OCI-LY1 (cell line): ENCODE measurements around the gene CCDC85A.

ENCODE experiments used
- H2AFZ ChIP-seq: fragments of 200-600 bp; sonication (generic), shearing (Covaris generic); 2 replicates; pipeline ENCODE4 v1.6.0; 2014; ENCODE audit warnings: antibody characterized with exemption, mild to moderate bottlenecking, low read length
- H3F3A ChIP-seq: fragments of 200-600 bp; sonication (generic), shearing (Covaris generic); 2 replicates; pipeline ENCODE4 v1.6.0; 2014; ENCODE audit warnings: mild to moderate bottlenecking, antibody characterized with exemption, low read length, moderate library complexity; ENCODE audit not compliant: insufficient read depth
- H3K27ac ChIP-seq: fragments of 200-600 bp; sonication (generic); 2 replicates; pipeline ENCODE4 v1.5.1; 2014; ENCODE audit warnings: low read length, mixed run types, mild to moderate bottlenecking, low read depth; ENCODE audit not compliant: poor library complexity, severe bottlenecking
- H3K27me3 ChIP-seq: fragments of 200-600 bp; sonication (generic); 2 replicates; pipeline ENCODE4 v1.6.0; 2014; ENCODE audit warnings: antibody characterized with exemption, mild to moderate bottlenecking, low read length, moderate library complexity; ENCODE audit not compliant: insufficient read depth
- H3K36me3 ChIP-seq: fragments of 200-600 bp; sonication (generic); 2 replicates; pipeline ENCODE4 v1.6.1; 2014; ENCODE audit warnings: mild to moderate bottlenecking, antibody characterized with exemption, low read length, moderate library complexity, mixed read lengths; ENCODE audit not compliant: insufficient read depth
- H3K4me1 ChIP-seq: fragments of 200-600 bp; sonication (generic); 2 replicates; pipeline ENCODE4 v1.5.1; 2014; ENCODE audit warnings: mild to moderate bottlenecking, low read length, moderate library complexity; ENCODE audit not compliant: insufficient read depth, severe bottlenecking
- H3K4me2 ChIP-seq: fragments of 200-600 bp; sonication (generic), shearing (Covaris generic); 2 replicates; pipeline ENCODE4 v1.6.1; 2014; ENCODE audit warnings: low read length
- H3K4me3 ChIP-seq: fragments of 200-600 bp; sonication (generic); 2 replicates; pipeline ENCODE4 v1.5.1; 2014; ENCODE audit warnings: low read length, low read depth, mild to moderate bottlenecking, mixed read lengths; ENCODE audit not compliant: poor library complexity, severe bottlenecking
- H3K79me2 ChIP-seq: fragments of 200-600 bp; shearing (Covaris generic); 2 replicates; pipeline ENCODE4 v1.6.1; 2016; ENCODE audit warnings: mixed run types, low read length, mixed read lengths; ENCODE audit not compliant: insufficient read depth
- H3K9ac ChIP-seq: fragments of 200-600 bp; sonication (generic), shearing (Covaris generic); 2 replicates; pipeline ENCODE4 v1.6.1; 2014; ENCODE audit warnings: mild to moderate bottlenecking, low read length, mixed read lengths
- H3K9me2 ChIP-seq: fragments of 200-600 bp; sonication (generic), shearing (Covaris generic); 2 replicates; pipeline ENCODE4 v1.6.1; 2014; ENCODE audit warnings: low read depth, mild to moderate bottlenecking, low read length, mixed read lengths
- H3K9me3 ChIP-seq: fragments of 200-600 bp; shearing (Covaris generic); 2 replicates; pipeline ENCODE4 v1.6.1; 2014; ENCODE audit warnings: low read length, mixed read lengths
- H4K20me1 ChIP-seq: fragments of 200-600 bp; sonication (generic), shearing (Covaris generic); 2 replicates; pipeline ENCODE4 v1.6.0; 2016; ENCODE audit warnings: mild to moderate bottlenecking, low read length; ENCODE audit not compliant: insufficient read depth
- CTCF ChIP-seq: fragments of 200-600 bp; sonication (generic), shearing (Covaris generic); IDR thresholded peaks from 2 replicates; pipeline ENCODE4 v1.5.1; 2017; ENCODE audit warnings: mild to moderate bottlenecking, antibody characterized with exemption, low read length, moderate library complexity, mixed read lengths
- EZH2 ChIP-seq: fragments of 200-600 bp; sonication (generic), shearing (Covaris generic); IDR thresholded peaks from 2 replicates; pipeline ENCODE4 v1.8.0; 2017; ENCODE audit warnings: borderline replicate concordance, mixed run types, mild to moderate bottlenecking, antibody characterized with exemption, low read length, moderate library complexity, mixed read lengths

The CCDC85A gene

GRCh38 chr2:56309626-56310170 lies 125.9 kb downstream of the CCDC85A start:
- H3F3A ChIP-seq = no peaks in the 10 kb centered on the region

GRCh38 chr2:56313500-56313921 lies 129.7 kb downstream of the CCDC85A start:
- no peaks in the 10 kb centered on the region for H3K9me2 ChIP-seq
- no peak overlapping the region for H3K4me3 ChIP-seq
- H3K4me2 ChIP-seq = no peak overlapping the region
- no peak overlapping the region for H2AFZ ChIP-seq
- no peak overlapping the region for H3K27ac ChIP-seq
- no peaks in the 10 kb centered on the region for H3K4me1 ChIP-seq
- no peak overlapping the region for H3K9ac ChIP-seq
- no peaks in the 10 kb centered on the region for H3K9me3 ChIP-seq
- no peaks in the 10 kb centered on the region for H3K36me3 ChIP-seq
- no peaks in the 10 kb centered on the region for H3K79me2 ChIP-seq
- no peaks in the 10 kb centered on the region for H3K27me3 ChIP-seq
- H3F3A ChIP-seq = no peaks in the 10 kb centered on the region
- H4K20me1 ChIP-seq = no peaks in the 10 kb centered on the region
- no peak for TF ChIP-seq EZH2
- no peak for TF ChIP-seq CTCF

More at GRCh38 chr2:56309626-56310170, 125.9 kb downstream of the CCDC85A start:
- Histone ChIP-seq H3K4me2 (no peak overlapping the region), H3K27me3 (no peaks in the 10 kb centered on the region), H3K36me3 (no peaks in the 10 kb centered on the region), H4K20me1 (no peaks in the 10 kb centered on the region), H3K4me1 (no peaks in the 10 kb centered on the region), H3K27ac (no peak overlapping the region), H3K4me3 (no peak overlapping the region), H3K79me2 (no peaks in the 10 kb centered on the region), H3K9ac (no peak overlapping the region), H2AFZ (no peak overlapping the region), H3K9me3 (no peaks in the 10 kb centered on the region), H3K9me2 (no peaks in the 10 kb centered on the region)
- TF ChIP-seq EZH2 (no peak), CTCF (no peak)

DNA sequence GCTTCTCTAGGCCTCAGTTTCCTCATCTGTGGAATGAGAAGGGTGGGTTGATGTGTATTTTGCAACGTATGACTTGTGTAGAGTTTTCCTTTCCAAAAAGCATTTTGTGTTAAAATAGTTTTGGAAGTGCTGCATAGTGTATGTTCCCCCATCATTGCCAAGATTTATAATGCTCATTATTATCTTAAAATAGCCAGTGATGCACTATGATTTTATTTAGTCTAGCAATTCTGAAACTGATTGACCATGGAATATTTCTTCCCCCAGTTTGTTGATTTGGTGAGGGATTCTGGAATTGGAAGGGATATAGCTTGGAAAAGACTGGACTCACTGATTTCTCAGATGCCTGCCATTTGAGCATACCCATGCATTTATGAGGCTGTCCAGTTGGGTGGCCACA lies 130.6 kb downstream of the CCDC85A start:
- TF ChIP-seq EZH2 = no peak
- TF ChIP-seq CTCF = no peak
- H3K36me3 ChIP-seq = no peaks in the 10 kb centered on the region
- no peak overlapping the region for H3K4me3 ChIP-seq
- no peak overlapping the region for H3K9ac ChIP-seq
- no peaks in the 10 kb centered on the region for H4K20me1 ChIP-seq
- no peak overlapping the region for H2AFZ ChIP-seq
- H3K27ac ChIP-seq = no peak overlapping the region
- no peaks in the 10 kb centered on the region for H3K4me1 ChIP-seq
- no peaks in the 10 kb centered on the region for H3K79me2 ChIP-seq
- H3K27me3 ChIP-seq = no peaks in the 10 kb centered on the region
- no peaks in the 10 kb centered on the region for H3F3A ChIP-seq
- no peak overlapping the region for H3K4me2 ChIP-seq
- no peaks in the 10 kb centered on the region for H3K9me3 ChIP-seq
- H3K9me2 ChIP-seq = no peaks in the 10 kb centered on the region
